ENCODE measurements around the gene SPPL2A. TPM values are rescaled to one million over a fixed set of nuclear protein-coding genes. Genes with fewer than 3 reads are reported as not detected.

Gene SPPL2A
- total and polyA plus RNA-seq, 2 donors (not counting 3 experiments of a cell fraction or from before 2014, with no cell fraction given) = 38.8 to 88.7 TPM

DNA sequence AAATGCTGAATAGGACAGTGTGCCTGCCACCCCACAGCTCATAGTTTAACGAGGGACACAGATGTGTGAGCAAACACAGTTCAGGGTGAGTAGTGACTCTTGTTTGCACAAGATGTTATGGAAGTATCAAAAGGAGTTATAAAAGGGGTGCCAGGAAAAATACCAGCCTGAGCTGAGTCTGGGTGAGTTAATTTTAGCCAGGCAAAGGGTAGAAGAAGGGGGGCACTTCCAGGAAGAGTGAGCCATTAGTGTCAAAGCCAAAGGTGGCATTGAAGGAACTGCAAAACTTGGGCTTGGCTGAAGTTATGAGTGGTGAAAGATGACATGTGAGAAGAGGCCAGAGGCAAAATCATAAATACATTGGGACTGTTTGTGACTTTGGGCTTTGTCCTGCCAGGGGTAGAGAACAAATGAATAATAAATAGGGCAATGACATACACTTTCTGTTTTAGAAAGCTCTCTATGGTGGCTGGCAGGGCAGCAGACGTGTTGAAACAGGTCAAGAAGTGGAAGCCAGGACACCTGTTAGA, 1.9 kb upstream of the SPPL2A start:
- H3K27me3 ChIP-seq (ENCODE audit: control insufficient read depth in 2 of 2, insufficient read depth in 2 of 2, low read length in 2 of 2) = no peaks in the 10 kb centered on the region
- DNase-seq (ENCODE audit: low read depth, low spot score) (no peak), FAIRE-seq (no peak)
- no peak overlapping the region for H3K27ac ChIP-seq (ENCODE audit: insufficient read depth, low read depth, low read length)
- POLR2A ChIA-PET = no interaction called here
- no peak overlapping the region for H3K4me3 ChIP-seq (replicated peaks in 1 of 3; ENCODE audit: insufficient read depth in 1 of 3, low read depth in 1 of 3, low read length in 3 of 3)
- CTCF ChIA-PET = no interaction called here
- no peaks in the 10 kb centered on the region for H3K9me3 ChIP-seq (replicated peaks; ENCODE audit: control insufficient read depth, insufficient read depth, low read length)
- no peaks in the 10 kb centered on the region for H3K9me1 ChIP-seq (replicated peaks; ENCODE audit: control insufficient read depth, extremely low read depth, insufficient read depth, low read length)
- no peak overlapping the region for H2AFZ ChIP-seq (ENCODE audit: low read depth, low read length)
- H3K4me2 ChIP-seq (ENCODE audit: insufficient read depth, low read length) = no peak overlapping the region
- no peak for TF ChIP-seq GATA2 (IDR thresholded peaks at IDR 0.05; ENCODE audit: insufficient read depth, insufficient read length, low read depth, low read length)
- TF ChIP-seq POLR2A (IDR thresholded peaks at IDR 0.05; ENCODE audit: low read depth, low read length) = no peak
- no peak for TF ChIP-seq EZH2 (IDR thresholded peaks at IDR 0.05; ENCODE audit: borderline replicate concordance, low read depth, low read length, severe bottlenecking)
- TF ChIP-seq, protein P1, sequence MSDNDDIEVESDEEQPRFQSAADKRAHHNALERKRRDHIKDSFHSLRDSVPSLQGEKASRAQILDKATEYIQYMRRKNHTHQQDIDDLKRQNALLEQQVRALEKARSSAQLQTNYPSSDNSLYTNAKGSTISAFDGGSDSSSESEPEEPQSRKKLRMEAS (IDR thresholded peaks at IDR 0.05; ENCODE audit: insufficient read depth, insufficient read length) = no peak
- no peak for TF ChIP-seq FOS (IDR thresholded peaks at IDR 0.05; ENCODE audit: borderline replicate concordance, insufficient read depth, low read length)
- no peak for TF ChIP-seq CTCF (IDR thresholded peaks at IDR 0.05; ENCODE audit: extremely low read depth in 1 of 2, insufficient read depth in 1 of 2, low read depth in 1 of 2, low read length in 2 of 2)
- TF ChIP-seq POLR2AphosphoS5 (IDR thresholded peaks at IDR 0.05; ENCODE audit: insufficient read depth, low read depth, low read length) = no peak
- no peak for TF ChIP-seq MYC (IDR thresholded peaks at IDR 0.05; ENCODE audit: low read depth, low read length)
- TF ChIP-seq JUN (IDR thresholded peaks at IDR 0.05; ENCODE audit: borderline replicate concordance, insufficient read depth, insufficient read length, low read depth) = no peak
- peaks cover 12% of the 10 kb centered on the region for H3K4me1 ChIP-seq (ENCODE audit: control insufficient read depth, extremely low read depth, insufficient read depth, low read length)
- BruUV-seq (replicated peaks) = no TSS peak
- intact Hi-C loops (cut with micrococcal nuclease) = loop anchor here (10.0 kb wide), 2 partner anchors 343 to 413 kb away; partner anchors contain the start of genes GABPB1 and USP8
- H3K79me2 ChIP-seq (ENCODE audit: control insufficient read depth, insufficient read depth, low read length) = peaks cover 20% of the 10 kb centered on the region
- no peaks in the 10 kb centered on the region for H4K20me1 ChIP-seq (replicated peaks; ENCODE audit: control insufficient read depth, extremely low read depth, insufficient read depth, low read length)
- dilution Hi-C loops (cut with MboI; ENCODE audit: extremely low pct_ligation_motif_present, low sequenced_read_pairs) = no loop called here
- no peak overlapping the region for H3K9ac ChIP-seq (replicated peaks; ENCODE audit: extremely low read depth, insufficient read depth, low read length)
- no peaks in the 10 kb centered on the region for H3K36me3 ChIP-seq (ENCODE audit: control insufficient read depth in 2 of 2, extremely low read depth in 1 of 2, insufficient read depth in 2 of 2, low read length in 2 of 2)

Measured in endothelial cell of umbilical vein (primary cell).